CD4-positive, alpha-beta T cell treated with Interleukin-17A for 1 hour (primary cell): ENCODE results near the gene MAML2.
"Not testable (repeated sequence)": the region's sequence is repeated elsewhere in the genome, so short reads cannot be mapped to it uniquely, and the experiment has no call there.

ENCODE experiments used
- DNase-seq: peaks from one replicate; pipeline ENCODE4 v3.0.0-alpha.2; 2020

The MAML2 gene

GRCh38 chr11:96203567-96204365, 139.2 kb downstream of the MAML2 start:
- DNase-seq = no peak

GRCh38 chr11:96200243-96200642, 142.8 kb downstream of the MAML2 start:
- no peak for DNase-seq

- DNase-seq = peak; percentile 82
Observed at GRCh38 chr11:96199563-96200025, 143.4 kb downstream of the MAML2 start.

- no peak for DNase-seq
Observed at GRCh38 chr11:96197801-96198701, 144.9 kb downstream of the MAML2 start.

GRCh38 chr11:96197103-96197502, 145.9 kb downstream of the MAML2 start:
- no peak for DNase-seq

GRCh38 chr11:96196181-96196662, 146.8 kb downstream of the MAML2 start:
- DNase-seq = no peak

- no peak for DNase-seq
Observed at GRCh38 chr11:96195671-96196070, 147.3 kb downstream of the MAML2 start.

GRCh38 chr11:96194581-96195374, 148.2 kb downstream of the MAML2 start:
- DNase-seq = no peak

GRCh38 chr11:96193745-96194443, 149.1 kb downstream of the MAML2 start:
- no peak for DNase-seq

GRCh38 chr11:96191752-96192151, 151.2 kb downstream of the MAML2 start:
- DNase-seq = no peak

- DNase-seq = no peak
Observed at GRCh38 chr11:96189351-96189750, 153.6 kb downstream of the MAML2 start.

GRCh38 chr11:96188243-96189006, 154.6 kb downstream of the MAML2 start:
- DNase-seq = peak; percentile 25

GRCh38 chr11:96187822-96188221, 155.2 kb downstream of the MAML2 start:
- DNase-seq = no peak

- DNase-seq = no peak
Observed at GRCh38 chr11:96186806-96187205, 156.2 kb downstream of the MAML2 start.

- DNase-seq = no peak
Observed at GRCh38 chr11:96185220-96185768, 157.7 kb downstream of the MAML2 start.

- not testable (repeated sequence) for DNase-seq
Observed at GRCh38 chr11:96180937-96181336, 162.1 kb downstream of the MAML2 start.

GRCh38 chr11:96180341-96180740, 162.7 kb downstream of the MAML2 start:
- no peak for DNase-seq

- DNase-seq = no peak
Observed at GRCh38 chr11:96179905-96180304, 163.1 kb downstream of the MAML2 start.

- no peak for DNase-seq
Observed at GRCh38 chr11:96178887-96179279, 164.1 kb downstream of the MAML2 start.

- DNase-seq = no peak
Observed at GRCh38 chr11:96178049-96178886, 164.7 kb downstream of the MAML2 start.
